Activated CD8-positive, alpha-beta memory T cell treated with anti-CD3 and anti-CD28 coated beads, Interleukin-2, amount 50 U/mL, for 24 hours (primary cell): ENCODE results near the gene ANGPTL3.

Source experiments
- DNase-seq: peaks from one replicate; pipeline ENCODE4 v3.0.0-alpha.2; 2020; ENCODE audit errors: extremely low read depth

Gene ANGPTL3

DNA sequence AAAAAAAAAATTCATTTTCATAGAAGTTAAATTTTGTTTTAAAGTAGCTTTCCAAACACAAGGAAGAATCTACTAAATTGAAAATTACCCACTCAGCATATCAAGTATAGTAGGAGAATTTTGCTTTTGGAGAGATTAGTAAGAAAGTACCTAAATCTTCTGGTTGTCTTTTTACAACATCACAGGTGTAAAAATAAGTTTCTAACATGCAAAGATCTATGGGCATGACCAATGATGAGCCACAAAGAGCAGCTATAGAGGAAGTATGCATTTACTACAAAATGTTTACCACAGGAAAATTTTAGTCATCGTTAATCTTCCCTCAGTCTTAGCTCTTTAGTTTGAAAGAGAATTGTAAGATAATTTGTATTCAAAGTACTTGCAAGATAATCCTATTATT, 28.1 kb downstream of the ANGPTL3 start:
- DNase-seq, result no peak

DNA sequence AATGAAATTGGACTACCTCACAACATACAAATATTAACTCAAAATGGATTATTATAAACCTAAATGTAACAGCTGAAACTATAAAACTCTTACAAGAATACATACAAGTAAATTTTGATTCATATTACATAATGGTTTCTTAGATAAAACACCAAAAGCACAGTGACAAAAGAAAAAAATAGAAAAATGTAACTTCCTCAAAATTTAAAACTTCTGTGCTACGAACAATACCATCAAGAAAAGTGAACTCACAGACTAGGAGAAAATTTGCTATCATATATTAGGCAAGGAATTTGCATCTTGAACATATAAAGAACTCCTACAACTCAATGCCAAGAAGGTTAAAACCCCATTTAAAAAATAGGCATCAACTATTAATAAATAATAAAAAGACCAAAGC, 31.2 kb downstream of the ANGPTL3 start:
- DNase-seq, result no peak

DNA sequence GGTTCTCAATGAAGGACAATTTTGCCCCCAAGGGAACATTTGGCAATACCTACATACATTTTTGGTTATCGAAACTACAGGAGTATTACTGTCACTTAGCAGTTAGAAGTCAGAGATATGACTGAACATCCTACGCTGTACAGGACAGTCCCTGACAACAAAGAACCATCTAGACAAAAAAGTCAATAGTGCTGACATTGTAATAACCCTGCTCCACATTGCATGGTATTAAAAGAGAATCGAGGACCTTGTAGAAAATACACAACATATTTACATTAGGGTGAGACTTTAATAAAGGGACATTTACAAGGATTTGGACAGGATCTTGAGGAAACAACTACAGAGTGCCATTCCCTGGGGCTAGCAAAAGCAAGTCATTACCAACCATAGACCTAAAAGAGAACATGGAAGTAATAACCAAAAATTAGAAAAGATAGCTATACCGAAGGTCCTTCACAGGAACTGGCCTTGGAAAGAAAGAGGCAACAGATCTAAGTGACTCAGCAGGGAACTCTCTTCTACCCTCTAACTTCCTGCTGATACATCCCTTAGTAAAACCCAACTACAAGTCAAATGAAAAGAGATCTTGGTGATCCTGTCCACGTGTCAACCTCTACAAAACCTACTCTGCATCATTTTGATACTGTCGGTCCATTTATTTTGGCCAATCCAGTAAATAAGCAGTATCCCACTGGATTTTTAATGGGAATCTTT, 40.2 kb downstream of the ANGPTL3 start:
- no peak for DNase-seq

DNA sequence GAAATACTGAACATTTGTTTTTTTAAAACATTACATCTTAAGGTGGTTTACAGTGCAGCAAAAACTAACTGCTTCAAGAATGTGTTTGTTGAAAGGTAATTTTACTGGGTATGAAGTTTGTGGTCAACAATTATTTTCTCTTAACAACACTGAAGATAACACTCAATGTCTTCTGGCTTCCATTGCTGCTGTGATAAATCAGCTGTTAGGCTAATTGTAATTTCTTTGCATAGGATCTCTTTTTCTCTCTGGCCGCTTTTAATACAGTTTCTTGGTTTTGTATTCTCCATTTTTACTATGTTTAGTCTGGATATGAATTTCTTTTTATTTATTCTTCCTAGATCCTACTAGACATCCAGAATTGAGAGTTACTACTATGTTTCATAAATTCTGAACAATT, 46.0 kb downstream of the ANGPTL3 start:
- no peak for DNase-seq

DNA sequence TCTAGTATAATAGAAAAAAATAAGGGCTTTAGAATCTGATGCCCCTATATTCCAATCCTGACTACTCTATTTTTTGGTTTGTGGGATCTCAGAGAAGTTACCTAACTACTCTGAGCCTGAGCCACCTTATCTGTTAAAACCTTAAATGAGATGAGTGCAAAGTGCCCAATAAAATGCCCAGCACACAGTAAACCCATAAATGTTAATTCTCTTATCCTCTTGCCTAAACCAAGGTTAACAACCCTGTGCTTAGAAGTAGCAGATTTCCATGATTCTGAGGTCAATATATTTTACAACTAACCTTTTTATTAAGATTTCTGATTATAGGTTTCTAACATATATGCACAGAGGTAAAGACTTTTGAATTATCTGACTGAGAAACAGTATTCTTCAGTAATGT, 55.1 kb downstream of the ANGPTL3 start:
- no peak for DNase-seq

DNA sequence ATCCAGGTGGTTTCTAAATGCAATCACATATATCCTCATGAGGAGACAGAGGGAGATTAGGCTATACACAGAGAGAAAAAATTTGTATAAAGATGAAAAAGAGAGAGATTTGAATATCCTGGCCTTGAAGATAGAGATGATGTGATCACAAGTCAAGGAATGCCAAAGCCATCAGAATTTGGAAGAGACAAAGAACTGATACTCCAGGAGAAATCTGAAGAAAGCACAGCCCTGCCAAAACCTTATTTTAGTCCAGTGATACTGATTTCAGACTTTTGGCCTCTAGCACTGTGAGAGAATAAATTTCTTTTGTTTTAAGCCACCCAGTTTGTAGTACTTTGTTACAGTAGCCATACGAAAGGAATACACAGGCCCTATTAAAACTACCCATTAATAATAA, 57.4 kb downstream of the ANGPTL3 start:
- DNase-seq, result no peak
